ENCODE data around the gene KCNJ18. TPM values are rescaled to one million over a fixed set of nuclear protein-coding genes. Genes with fewer than 3 reads are reported as not detected.
"Not testable (repeated sequence)": the region's sequence is repeated elsewhere in the genome, so short reads cannot be mapped to it uniquely, and the experiment has no call there.

KCNJ18 gene
- polyA plus RNA-seq (2012; ENCODE audit: low read depth, missing spikeins) = not detected

GRCh38 chr17:21691883-21692703 lies at the start of gene KCNJ18:
Gene KCNJ18, plus strand, starts transcription at chr17:21692523. Its CDS starts 10,264 bp downstream, at chr17:21702787.
- not testable (repeated sequence) for FAIRE-seq; DNase-seq (ENCODE audit: insufficient read length, low spot score)

- DNase-seq (ENCODE audit: insufficient read length, low spot score); FAIRE-seq: not testable (repeated sequence)
Measured at GRCh38 chr17:21648125-21648524, 44.2 kb upstream of the KCNJ18 start.

GRCh38 chr17:21650043-21650442 lies 42.3 kb upstream of the KCNJ18 start:
- not testable (repeated sequence) for DNase-seq (ENCODE audit: insufficient read length, low spot score); FAIRE-seq

GRCh38 chr17:21652049-21652448 lies 40.3 kb upstream of the KCNJ18 start:
- not testable (repeated sequence) for DNase-seq (ENCODE audit: insufficient read length, low spot score); FAIRE-seq

GRCh38 chr17:21653211-21653610 lies 39.1 kb upstream of the KCNJ18 start:
- not testable (repeated sequence) for DNase-seq (ENCODE audit: insufficient read length, low spot score); FAIRE-seq

- not testable (repeated sequence) for DNase-seq (ENCODE audit: insufficient read length, low spot score); FAIRE-seq
Measured at GRCh38 chr17:21656518-21657309, 35.6 kb upstream of the KCNJ18 start.

- not testable (repeated sequence) for FAIRE-seq; DNase-seq (ENCODE audit: insufficient read length, low spot score)
Measured at GRCh38 chr17:21659635-21660034, 32.7 kb upstream of the KCNJ18 start.

GRCh38 chr17:21661455-21661854 lies 30.9 kb upstream of the KCNJ18 start:
- FAIRE-seq; DNase-seq (ENCODE audit: insufficient read length, low spot score): not testable (repeated sequence)

GRCh38 chr17:21663166-21663565 lies 29.2 kb upstream of the KCNJ18 start:
- DNase-seq (ENCODE audit: insufficient read length, low spot score); FAIRE-seq: not testable (repeated sequence)

- DNase-seq (ENCODE audit: insufficient read length, low spot score); FAIRE-seq: not testable (repeated sequence)
Measured at GRCh38 chr17:21663614-21664474, 28.5 kb upstream of the KCNJ18 start.

- FAIRE-seq; DNase-seq (ENCODE audit: insufficient read length, low spot score): not testable (repeated sequence)
Measured at GRCh38 chr17:21665171-21665570, 27.2 kb upstream of the KCNJ18 start.

- DNase-seq (ENCODE audit: insufficient read length, low spot score); FAIRE-seq: not testable (repeated sequence)
Measured at GRCh38 chr17:21665935-21666493, 26.3 kb upstream of the KCNJ18 start.

- FAIRE-seq; DNase-seq (ENCODE audit: insufficient read length, low spot score): not testable (repeated sequence)
Measured at GRCh38 chr17:21666711-21667412, 25.5 kb upstream of the KCNJ18 start.

- DNase-seq (ENCODE audit: insufficient read length, low spot score); FAIRE-seq: not testable (repeated sequence)
Measured at GRCh38 chr17:21667413-21668117, 24.8 kb upstream of the KCNJ18 start.

GRCh38 chr17:21668118-21668488 lies 24.2 kb upstream of the KCNJ18 start:
- FAIRE-seq = not testable (repeated sequence)

GRCh38 chr17:21668746-21669508 lies 23.4 kb upstream of the KCNJ18 start:
- FAIRE-seq; DNase-seq (ENCODE audit: insufficient read length, low spot score): not testable (repeated sequence)

More at GRCh38 chr17:21668118-21668488, 24.2 kb upstream of the KCNJ18 start:
- not testable (repeated sequence) for DNase-seq (ENCODE audit: insufficient read length, low spot score)
